ENCODE results near the gene KCNH4.

DNA sequence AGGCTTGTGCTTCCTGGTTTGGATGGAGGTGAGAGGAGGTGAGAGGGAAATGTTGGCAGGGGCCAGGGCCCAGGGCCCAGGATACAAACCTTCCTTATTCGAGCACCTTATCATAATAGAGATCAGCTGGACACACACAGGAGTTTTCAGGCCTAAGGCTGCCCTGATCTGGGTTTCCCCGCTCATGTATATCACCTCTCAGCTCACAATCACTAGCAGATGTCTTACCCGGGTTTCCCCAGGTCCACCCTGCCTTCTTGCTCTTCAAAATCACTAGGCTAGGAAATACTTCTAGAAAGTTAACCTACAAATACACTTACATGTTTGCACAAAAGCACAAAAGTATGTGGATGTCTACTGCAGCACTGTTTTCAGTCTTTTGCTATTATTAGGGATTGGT is 54.1 kb downstream of the KCNH4 start:
- TF ChIP-seq, protein P1, sequence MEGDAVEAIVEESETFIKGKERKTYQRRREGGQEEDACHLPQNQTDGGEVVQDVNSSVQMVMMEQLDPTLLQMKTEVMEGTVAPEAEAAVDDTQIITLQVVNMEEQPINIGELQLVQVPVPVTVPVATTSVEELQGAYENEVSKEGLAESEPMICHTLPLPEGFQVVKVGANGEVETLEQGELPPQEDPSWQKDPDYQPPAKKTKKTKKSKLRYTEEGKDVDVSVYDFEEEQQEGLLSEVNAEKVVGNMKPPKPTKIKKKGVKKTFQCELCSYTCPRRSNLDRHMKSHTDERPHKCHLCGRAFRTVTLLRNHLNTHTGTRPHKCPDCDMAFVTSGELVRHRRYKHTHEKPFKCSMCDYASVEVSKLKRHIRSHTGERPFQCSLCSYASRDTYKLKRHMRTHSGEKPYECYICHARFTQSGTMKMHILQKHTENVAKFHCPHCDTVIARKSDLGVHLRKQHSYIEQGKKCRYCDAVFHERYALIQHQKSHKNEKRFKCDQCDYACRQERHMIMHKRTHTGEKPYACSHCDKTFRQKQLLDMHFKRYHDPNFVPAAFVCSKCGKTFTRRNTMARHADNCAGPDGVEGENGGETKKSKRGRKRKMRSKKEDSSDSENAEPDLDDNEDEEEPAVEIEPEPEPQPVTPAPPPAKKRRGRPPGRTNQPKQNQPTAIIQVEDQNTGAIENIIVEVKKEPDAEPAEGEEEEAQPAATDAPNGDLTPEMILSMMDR (IDR thresholded peaks at IDR 0.05) = no peak
- no peak for TF ChIP-seq POLR2A (IDR thresholded peaks at IDR 0.05)
- TF ChIP-seq POLR2AphosphoS5 (IDR thresholded peaks at IDR 0.05) = no peak
